CD4-positive, CD25-positive, alpha-beta regulatory T cell (primary cell): ENCODE results near the gene TIAM2. TPM values are rescaled to one million over a fixed set of nuclear protein-coding genes. Genes with fewer than 3 reads are reported as not detected.

Experiments
- ATAC-seq, 2 donors: fragments of 150-1000 bp; cut with Tn5 transposase; one replicate each; pipeline ENCODE4 v1.10.0; 2021; ENCODE audit warnings: low read depth in 2 of 2, moderate number of reproducible peaks in 2 of 2, moderate library complexity in 1 of 2
- DNase-seq, 3 donors: peaks; one replicate each; pipeline versions ENCODE4 v3.0.0 to v3.0.0-alpha.2; 2012 to 2022; ENCODE audit warnings: mixed read lengths in 1 of 3
- H3K27ac ChIP-seq: one replicate; pipeline ENCODE4 v1.7.0; 2013; ENCODE audit warnings: mild to moderate bottlenecking, low read length; ENCODE audit not compliant: insufficient read depth, poor library complexity, severe bottlenecking
- H3K27me3 ChIP-seq: one replicate; pipeline ENCODE4 v1.7.0; 2013; ENCODE audit warnings: low read length; ENCODE audit not compliant: control insufficient read depth, insufficient read depth
- H3K36me3 ChIP-seq: one replicate; pipeline ENCODE4 v1.7.0; 2013; ENCODE audit warnings: mild to moderate bottlenecking, low read length, moderate library complexity; ENCODE audit not compliant: control insufficient read depth, insufficient read depth
- H3K4me1 ChIP-seq: 2 replicates; pipeline ENCODE4 v1.7.0; 2013; ENCODE audit warnings: mild to moderate bottlenecking, low read length; ENCODE audit not compliant: insufficient read depth, control insufficient read depth, poor library complexity, severe bottlenecking
- H3K4me3 ChIP-seq: one replicate; pipeline ENCODE4 v1.7.0; 2013; ENCODE audit warnings: low read depth, mild to moderate bottlenecking, low read length, moderate library complexity
- H3K9me3 ChIP-seq, 2 experiments: 1 replicate in 1 of 2; 2 replicates in 1 of 2; pipeline ENCODE4 v1.7.0; 2013; ENCODE audit warnings: low read length in 2 of 2, mild to moderate bottlenecking in 1 of 2, moderate library complexity in 1 of 2; ENCODE audit not compliant: control insufficient read depth in 2 of 2
- H3K27ac Mint-ChIP-seq, 3 donors: one replicate each; pipeline ENCODE4 v1.8.0; 2020 to 2022; ENCODE audit warnings: mild to moderate bottlenecking in 3 of 3, mixed read lengths in 3 of 3, moderate library complexity in 2 of 3
- H3K27me3 Mint-ChIP-seq: one replicate; pipeline ENCODE4 v1.8.0; 2022; ENCODE audit warnings: mild to moderate bottlenecking, mixed read lengths
- H3K36me3 Mint-ChIP-seq: one replicate; pipeline ENCODE4 v1.8.0; 2020; ENCODE audit warnings: mixed read lengths
- H3K4me1 Mint-ChIP-seq, 4 donors: one replicate each; pipeline ENCODE4 v1.8.0; 2020 to 2022; ENCODE audit warnings: mixed read lengths in 4 of 4, mild to moderate bottlenecking in 1 of 4
- H3K4me3 Mint-ChIP-seq, 4 donors: one replicate each; pipeline ENCODE4 v1.8.0; 2020 to 2022; ENCODE audit warnings: mild to moderate bottlenecking in 4 of 4, mixed read lengths in 4 of 4, moderate library complexity in 3 of 4
- H3K9me3 Mint-ChIP-seq, 7 donors: one replicate each; pipeline ENCODE4 v1.8.0; 2020 to 2022; ENCODE audit warnings: mixed read lengths in 7 of 7, mild to moderate bottlenecking in 3 of 7, moderate library complexity in 2 of 7
- polyA plus RNA-seq, 4 donors: library from polyadenylated mRNA; unstranded; fragments of 300-500 nt; fragmentation: Illumina TruSeq; gene quantifications; one replicate each; pipeline ENCODE4 v1.2.3, GENCODE V29; 2021
- total RNA-seq: library from RNA; stranded (reverse); gene quantifications from one replicate; pipeline ENCODE4 v1.2.3, GENCODE V29; 2022

The TIAM2 gene
- total and polyA plus RNA-seq, 5 donors from 2014 or later, result 0.66 to 5.9 (median 1.3) TPM

DNA sequence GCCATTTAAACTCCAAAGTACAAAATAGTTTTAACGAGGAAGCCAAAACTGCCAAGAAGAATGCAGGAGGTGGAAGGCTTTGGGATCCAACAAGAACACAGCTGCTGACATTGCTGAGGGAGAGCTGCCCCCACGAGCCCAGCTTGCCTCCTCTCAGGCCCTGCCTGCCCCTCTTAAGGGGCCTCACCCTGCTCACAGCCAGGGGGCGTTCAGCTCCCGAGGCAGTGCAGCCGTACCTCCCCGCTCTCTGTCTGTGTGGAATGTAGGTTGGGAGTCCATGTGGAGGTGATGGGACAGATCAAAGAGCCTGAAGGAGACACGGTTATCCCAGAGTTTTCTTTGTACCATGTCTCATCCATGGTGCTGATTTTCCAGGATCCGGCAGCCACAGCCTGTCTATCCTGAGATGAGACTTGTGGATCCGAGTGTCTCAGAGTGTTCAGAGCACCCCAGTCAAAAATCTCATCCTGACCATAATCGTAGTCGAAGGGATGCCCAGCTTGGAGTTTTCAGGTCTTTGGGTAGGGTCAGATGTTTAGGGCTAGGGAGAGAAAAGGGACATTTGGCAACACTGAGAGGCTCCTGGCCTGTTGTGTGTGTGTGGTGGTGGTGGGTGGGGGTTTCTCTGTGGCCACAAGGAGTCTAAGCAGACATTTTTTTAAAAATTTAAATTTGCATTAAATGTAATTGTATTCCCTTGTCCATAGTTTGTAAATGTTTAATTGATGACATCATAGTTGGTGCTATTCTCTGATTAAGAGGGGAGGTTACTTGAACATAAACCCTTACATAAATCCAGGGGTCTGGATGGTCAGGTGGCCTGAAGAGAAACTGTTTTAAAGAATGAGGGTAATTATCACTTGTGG lies 157.3 kb downstream of the TIAM2 start:
- no peaks in the 10 kb centered on the region for H3K27me3 ChIP-seq
- ATAC-seq, result no peak
- Mint-ChIP-seq H3K27me3 (no peaks in the 10 kb centered on the region), H3K4me3 (no peak overlapping the region), H3K4me1 (peaks cover 0 to 18% (median 9%) of the 10 kb centered on the region in 4 donors), H3K27ac (peak overlapping the region in 1 of 3 donors; percentile 57), H3K9me3 (peaks cover 0 to 2% (median 0%) of the 10 kb centered on the region in 7 donors), H3K36me3 (no peaks in the 10 kb centered on the region)
- peaks cover 11% of the 10 kb centered on the region for H3K4me1 ChIP-seq
- H3K4me3 ChIP-seq, result no peak overlapping the region
- no peaks in the 10 kb centered on the region for H3K9me3 ChIP-seq
- no peak overlapping the region for H3K27ac ChIP-seq
- H3K36me3 ChIP-seq, result no peaks in the 10 kb centered on the region
- DNase-seq, result no peak

DNA sequence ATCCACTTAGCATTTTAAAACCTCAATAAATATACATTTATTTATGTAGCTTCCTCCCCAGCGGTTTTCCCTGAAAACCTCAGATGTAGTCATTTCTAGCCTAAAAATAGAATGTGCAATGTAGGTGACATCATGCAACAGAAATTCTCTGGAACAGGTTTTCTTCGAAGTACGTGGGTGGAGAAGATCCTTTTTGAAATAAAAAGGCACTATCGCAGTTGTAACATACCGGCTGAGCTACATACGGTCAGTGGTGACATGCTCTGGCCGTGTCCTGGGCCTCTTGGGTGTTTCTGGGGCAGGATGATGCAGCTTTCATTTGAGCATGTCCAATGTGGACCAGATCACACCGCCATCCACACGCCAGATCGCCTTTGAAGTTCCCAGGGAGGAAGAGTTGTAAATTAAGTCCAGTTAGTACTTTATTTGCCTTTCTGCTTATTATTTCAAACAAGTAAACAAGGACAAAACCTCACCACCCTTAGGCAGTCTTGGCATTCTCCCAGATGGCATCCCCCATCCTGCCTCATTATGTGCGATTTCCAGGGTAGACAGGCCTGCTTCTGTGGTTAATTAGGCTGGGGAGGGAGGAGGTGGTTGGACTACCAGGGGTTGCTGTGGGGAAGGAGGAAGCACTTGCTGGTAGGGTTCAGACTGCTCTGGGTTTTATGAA lies 159.2 kb downstream of the TIAM2 start:
- H3K4me3 Mint-ChIP-seq, result no peak overlapping the region
- no peaks in the 10 kb centered on the region for H3K36me3 Mint-ChIP-seq
- H3K4me1 Mint-ChIP-seq, result peaks cover 5 to 30% (median 16%) of the 10 kb centered on the region in 4 donors
- no peaks in the 10 kb centered on the region for H3K9me3 Mint-ChIP-seq
- no peaks in the 10 kb centered on the region for H3K9me3 ChIP-seq
- peaks cover 15% of the 10 kb centered on the region for H3K4me1 ChIP-seq
- H3K27me3 Mint-ChIP-seq, result no peaks in the 10 kb centered on the region
- no peaks in the 10 kb centered on the region for H3K36me3 ChIP-seq
- no peak overlapping the region for H3K4me3 ChIP-seq
- H3K27ac ChIP-seq, result no peak overlapping the region
- peak in 1 of 3 donors; percentile 84 for DNase-seq
- ATAC-seq, result peak in 1 of 2 donors; percentile 20
- no peaks in the 10 kb centered on the region for H3K27me3 ChIP-seq
- no peak overlapping the region for H3K27ac Mint-ChIP-seq

DNA sequence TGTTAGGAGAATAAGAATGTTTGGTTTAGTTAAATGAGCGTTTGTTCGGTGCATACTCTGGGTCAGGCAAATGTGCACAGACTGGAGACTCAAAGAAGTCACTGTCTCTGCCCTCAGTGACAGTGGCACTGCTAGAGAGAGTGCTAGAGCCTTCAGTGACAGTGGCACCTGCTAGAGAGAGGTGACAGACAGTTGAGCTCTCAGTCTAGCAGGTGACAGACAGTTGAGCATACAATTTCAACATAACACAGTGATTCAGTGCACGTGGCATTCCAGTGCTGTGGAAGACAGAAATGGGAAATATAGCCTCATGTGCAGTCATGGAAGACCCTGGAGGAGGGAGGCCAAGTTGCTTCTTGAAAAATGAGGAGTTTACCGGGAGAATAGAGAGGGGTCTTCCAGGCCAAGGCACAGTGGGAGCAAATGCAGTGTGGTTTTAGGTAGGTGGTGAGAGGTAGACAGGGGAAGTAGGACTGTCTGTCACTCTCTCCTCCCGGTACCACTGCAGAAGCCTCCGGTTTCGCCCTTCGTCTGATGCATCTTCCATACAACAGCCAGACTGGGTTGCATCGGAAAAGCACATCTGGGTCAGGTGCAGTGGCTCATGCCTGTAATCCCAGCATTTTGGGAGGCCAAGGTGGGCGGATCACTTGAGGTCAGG lies 160.8 kb downstream of the TIAM2 start:
- Mint-ChIP-seq H3K27ac (peak overlapping the region in 1 of 3 donors; percentile 21), H3K36me3 (no peaks in the 10 kb centered on the region), H3K9me3 (peaks cover 0 to 3% (median 0%) of the 10 kb centered on the region in 7 donors), H3K4me1 (peaks cover 2 to 30% (median 16%) of the 10 kb centered on the region in 4 donors), H3K4me3 (no peak overlapping the region), H3K27me3 (no peaks in the 10 kb centered on the region)
- no peak for DNase-seq
- Histone ChIP-seq H3K4me3 (no peak overlapping the region), H3K9me3 (no peaks in the 10 kb centered on the region), H3K36me3 (no peaks in the 10 kb centered on the region), H3K27me3 (no peaks in the 10 kb centered on the region), H3K4me1 (peaks cover 15% of the 10 kb centered on the region), H3K27ac (no peak overlapping the region)
- no peak for ATAC-seq

DNA sequence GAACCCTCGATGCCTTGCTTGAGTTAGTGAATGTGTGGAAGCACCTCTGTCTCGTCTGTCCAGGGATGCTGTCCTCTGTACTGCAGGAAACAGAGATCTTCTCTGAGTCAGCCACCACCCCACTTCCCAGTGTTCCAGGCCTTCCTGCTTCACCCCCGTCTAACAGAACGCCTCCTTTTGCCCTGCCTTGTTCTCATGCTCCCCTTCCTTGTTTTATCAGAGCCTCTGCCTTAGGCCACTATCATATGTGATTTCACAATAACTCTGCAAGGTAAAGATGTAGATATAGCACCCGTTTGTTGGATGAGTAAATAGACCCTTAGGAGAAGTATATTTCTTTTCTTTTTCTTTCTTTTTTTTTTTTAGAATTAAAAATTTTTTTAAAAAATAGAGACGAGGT lies 162.0 kb downstream of the TIAM2 start:
- Mint-ChIP-seq H3K36me3 (no peaks in the 10 kb centered on the region), H3K9me3 (peaks cover 0 to 4% (median 0%) of the 10 kb centered on the region in 7 donors), H3K27me3 (no peaks in the 10 kb centered on the region), H3K4me3 (no peak overlapping the region), H3K27ac (peak overlapping the region in 1 of 3 donors; percentile 39), H3K4me1 (peaks cover 2 to 30% (median 16%) of the 10 kb centered on the region in 4 donors)
- H3K4me3 ChIP-seq, result no peak overlapping the region
- no peaks in the 10 kb centered on the region for H3K36me3 ChIP-seq
- peaks cover 15% of the 10 kb centered on the region for H3K4me1 ChIP-seq
- DNase-seq (no peak), ATAC-seq (no peak)
- no peaks in the 10 kb centered on the region for H3K9me3 ChIP-seq
- H3K27me3 ChIP-seq, result no peaks in the 10 kb centered on the region
- no peak overlapping the region for H3K27ac ChIP-seq

DNA sequence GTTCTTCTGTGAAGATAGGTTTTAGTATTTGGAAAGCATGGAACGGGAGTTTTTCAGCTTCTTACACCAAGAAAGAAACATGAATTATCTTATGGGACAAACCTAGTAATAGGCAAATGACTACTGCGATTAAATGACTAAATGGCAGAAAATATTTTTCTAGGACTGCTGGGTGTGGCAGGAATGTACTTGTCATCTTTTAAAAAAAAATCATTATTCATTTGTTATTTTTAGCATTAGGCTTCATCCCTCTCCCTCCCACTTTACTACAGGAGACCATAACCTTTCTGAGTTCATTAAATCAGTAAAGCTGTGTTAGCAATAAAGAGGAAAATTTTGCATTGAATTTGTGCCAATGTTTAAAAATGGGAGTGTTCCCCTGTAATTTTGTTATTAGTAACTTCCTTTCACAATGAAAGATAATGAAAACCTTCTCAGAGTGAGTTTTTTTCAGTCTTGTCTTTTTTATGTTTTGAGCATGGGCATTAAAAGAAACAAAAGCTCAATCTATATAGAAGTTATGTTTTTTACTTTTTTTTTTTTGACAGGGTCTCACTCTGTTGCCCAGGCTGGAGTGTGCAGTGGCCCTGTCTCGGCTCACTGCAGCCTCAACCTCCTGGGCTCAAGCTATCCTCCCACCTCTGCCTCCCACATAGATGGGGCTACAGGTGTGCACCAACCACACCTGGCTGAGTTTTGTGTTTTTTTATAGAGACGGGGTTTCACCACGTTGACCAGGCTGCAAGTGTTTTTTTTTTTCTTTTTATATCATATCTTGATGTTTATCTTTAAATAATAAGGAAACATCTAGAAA lies 163.1 kb downstream of the TIAM2 start:
- Mint-ChIP-seq H3K36me3 (no peaks in the 10 kb centered on the region), H3K27ac (peak overlapping the region in 1 of 3 donors; percentile 3), H3K4me1 (peaks cover 2 to 30% (median 17%) of the 10 kb centered on the region in 4 donors)

DNA sequence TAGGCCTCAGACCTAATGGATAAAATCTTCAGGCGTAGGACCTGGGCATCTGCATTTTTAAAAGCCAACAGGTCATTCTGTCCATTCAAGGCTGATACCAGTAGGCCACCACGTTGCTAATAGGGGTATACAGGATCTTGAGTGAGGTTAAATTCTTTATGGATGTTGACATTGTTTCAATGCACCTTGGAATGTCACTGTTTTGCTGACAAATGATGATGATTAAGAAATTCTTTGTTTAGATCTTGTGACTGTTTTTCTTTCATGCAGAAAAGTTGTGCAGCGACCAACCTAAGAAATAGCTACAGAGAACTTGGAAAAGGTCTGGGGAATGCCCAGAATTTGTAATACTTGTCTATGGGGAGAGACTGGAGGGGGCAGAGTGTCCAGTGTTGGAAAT lies 167.6 kb downstream of the TIAM2 start:
- Mint-ChIP-seq H3K27me3 (no peaks in the 10 kb centered on the region), H3K4me3 (no peak overlapping the region), H3K27ac (no peak overlapping the region), H3K4me1 (peaks cover 0 to 16% (median 9%) of the 10 kb centered on the region in 4 donors), H3K9me3 (peaks cover 0 to 4% (median 0%) of the 10 kb centered on the region in 7 donors), H3K36me3 (no peaks in the 10 kb centered on the region)
- no peaks in the 10 kb centered on the region for H3K27me3 ChIP-seq
- no peak overlapping the region for H3K27ac ChIP-seq
- H3K4me1 ChIP-seq, result peaks cover 4% of the 10 kb centered on the region
- no peaks in the 10 kb centered on the region for H3K9me3 ChIP-seq
- ATAC-seq (no peak), DNase-seq (no peak)
- H3K36me3 ChIP-seq, result no peaks in the 10 kb centered on the region
- H3K4me3 ChIP-seq, result no peak overlapping the region

More for the DNA sequence above, 163.1 kb downstream of the TIAM2 start:
- DNase-seq (no peak), ATAC-seq (no peak)
- H3K4me3 Mint-ChIP-seq, result no peak overlapping the region
- H3K27ac ChIP-seq, result no peak overlapping the region
- no peaks in the 10 kb centered on the region for H3K27me3 ChIP-seq
- no peaks in the 10 kb centered on the region for H3K27me3 Mint-ChIP-seq
- no peaks in the 10 kb centered on the region for H3K36me3 ChIP-seq
- peaks cover 0 to 4% (median 0%) of the 10 kb centered on the region in 7 donors for H3K9me3 Mint-ChIP-seq
- H3K9me3 ChIP-seq, result no peaks in the 10 kb centered on the region
- H3K4me3 ChIP-seq, result no peak overlapping the region
- peaks cover 15% of the 10 kb centered on the region for H3K4me1 ChIP-seq

DNA sequence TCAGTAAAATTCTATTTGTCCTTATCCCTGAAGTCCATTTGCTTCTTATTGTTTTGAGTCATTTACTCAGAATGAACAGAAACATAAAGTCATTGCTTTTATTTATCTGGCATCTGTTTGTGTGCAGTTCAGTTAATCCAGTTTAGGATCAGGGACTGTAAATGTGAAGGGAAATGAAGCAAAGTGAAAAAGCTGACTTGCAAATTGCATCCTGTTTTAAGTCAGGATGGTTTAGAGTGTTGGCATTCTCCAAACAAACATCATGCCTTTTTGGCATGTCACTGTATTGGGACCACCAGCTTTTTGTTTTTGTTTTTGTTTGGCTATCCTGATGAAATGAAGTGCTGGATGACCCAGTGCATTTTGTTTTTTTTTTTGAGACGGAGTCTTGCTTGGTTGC lies 168.5 kb downstream of the TIAM2 start:
- Histone ChIP-seq H3K27me3 (no peaks in the 10 kb centered on the region), H3K36me3 (no peaks in the 10 kb centered on the region), H3K27ac (no peak overlapping the region), H3K4me3 (no peak overlapping the region), H3K9me3 (no peaks in the 10 kb centered on the region), H3K4me1 (peaks cover under 1% of the 10 kb centered on the region)
- Mint-ChIP-seq H3K36me3 (no peaks in the 10 kb centered on the region), H3K27me3 (no peaks in the 10 kb centered on the region), H3K27ac (no peak overlapping the region), H3K4me3 (no peak overlapping the region), H3K9me3 (peaks cover 0 to 4% (median 0%) of the 10 kb centered on the region in 7 donors), H3K4me1 (peaks cover 0 to 7% (median 4%) of the 10 kb centered on the region in 4 donors)
- ATAC-seq, result no peak
- no peak for DNase-seq
